GM23338 (cell line): Measurements from ENCODE around the gene SCRG1. TPM values are rescaled to one million over a fixed set of nuclear protein-coding genes. Genes with fewer than 3 reads are reported as not detected.
A peak's percentile ranks its signal among the peaks of the same experiment; 100 is the strongest.

Experiments
- ATAC-seq: fragments of 200-7000 bp; cut with Tn5 transposase; 3 replicates; pipeline ENCODE4 v1.9.1; 2020
- DNase-seq: peaks from one replicate; pipeline ENCODE4 v3.0.0-alpha.2; 2015; ENCODE audit warnings: low spot score
- H2AFZ ChIP-seq: fragments of 200-600 bp; sonication (generic); 2 replicates; pipeline ENCODE4 v1.8.0; 2016; ENCODE audit warnings: antibody characterized with exemption, mild to moderate bottlenecking, moderate library complexity
- H3F3A ChIP-seq: fragments of 200-600 bp; sonication (generic); replicated peaks from 2 replicates; pipeline ENCODE4 v1.8.0; 2017; ENCODE audit warnings: antibody characterized with exemption, mixed run types, low read depth
- H3K27ac ChIP-seq: fragments of 200-600 bp; sonication (generic); 2 replicates; pipeline ENCODE4 v1.6.1; 2016; ENCODE audit warnings: low read depth
- H3K27me3 ChIP-seq: fragments of 200-600 bp; sonication (generic); 2 replicates; pipeline ENCODE4 v1.8.0; 2016; ENCODE audit warnings: mild to moderate bottlenecking, mixed run types, moderate library complexity; ENCODE audit not compliant: insufficient read depth
- H3K36me3 ChIP-seq: fragments of 200-600 bp; sonication (generic); 2 replicates; pipeline ENCODE4 v1.8.0; 2016; ENCODE audit warnings: mild to moderate bottlenecking; ENCODE audit not compliant: insufficient read depth
- H3K4me1 ChIP-seq: fragments of 200-600 bp; sonication (generic); 2 replicates; pipeline ENCODE4 v1.8.0; 2016; ENCODE audit warnings: mild to moderate bottlenecking, moderate library complexity; ENCODE audit not compliant: insufficient read depth
- H3K4me2 ChIP-seq: fragments of 200-600 bp; sonication (generic); 2 replicates; pipeline ENCODE4 v1.7.1; 2017; ENCODE audit warnings: mixed run types
- H3K4me3 ChIP-seq: fragments of 200-600 bp; sonication (generic); 2 replicates; pipeline ENCODE4 v1.6.1; 2016; ENCODE audit warnings: mixed run types
- H3K79me2 ChIP-seq: fragments of 200-600 bp; sonication (generic); replicated peaks from 2 replicates; pipeline ENCODE4 v1.8.0; 2017; ENCODE audit warnings: mild to moderate bottlenecking; ENCODE audit not compliant: insufficient read depth
- H3K9me2 ChIP-seq: fragments of 200-600 bp; sonication (generic); 2 replicates; pipeline ENCODE4 v1.8.0; 2017; ENCODE audit not compliant: insufficient read depth
- H4K20me1 ChIP-seq: fragments of 200-600 bp; sonication (generic); replicated peaks from 2 replicates; pipeline ENCODE4 v1.8.0; 2017; ENCODE audit warnings: mild to moderate bottlenecking; ENCODE audit not compliant: insufficient read depth
- H3K27ac Mint-ChIP-seq: 2 replicates; pipeline ENCODE4 v1.8.0; 2020; ENCODE audit warnings: inconsistent platforms, mild to moderate bottlenecking, moderate library complexity, mixed read lengths
- H3K27me3 Mint-ChIP-seq: 3 replicates; pipeline ENCODE4 v1.8.0; 2022; ENCODE audit warnings: low read depth, mild to moderate bottlenecking, moderate library complexity, mixed read lengths, inconsistent platforms; ENCODE audit not compliant: insufficient read depth, poor library complexity
- H3K36me3 Mint-ChIP-seq: 3 replicates; pipeline ENCODE4 v1.8.0; 2021; ENCODE audit warnings: low read depth, mild to moderate bottlenecking, inconsistent platforms, moderate library complexity, mixed read lengths
- H3K4me1 Mint-ChIP-seq: 3 replicates; pipeline ENCODE4 v1.8.0; 2020; ENCODE audit warnings: mild to moderate bottlenecking, inconsistent platforms, mixed read lengths
- H3K4me3 Mint-ChIP-seq: 3 replicates; pipeline ENCODE4 v1.8.0; 2021; ENCODE audit warnings: moderate library complexity, mild to moderate bottlenecking, inconsistent platforms, mixed read lengths
- H3K9me3 Mint-ChIP-seq: 3 replicates; pipeline ENCODE4 v1.8.0; 2020; ENCODE audit warnings: moderate library complexity, mild to moderate bottlenecking, inconsistent platforms, mixed read lengths
- CTCF ChIP-seq, 2 experiments: fragments of 200-600 bp in 1 of 2; sonication (generic) in 1 of 2; conservative IDR thresholded peaks; 2 replicates each; pipeline versions ENCODE4 v1.5.1 to v1.6.1; 2016 to 2017; ENCODE audit warnings: antibody characterized with exemption in 2 of 2, low read depth in 2 of 2, mild to moderate bottlenecking in 2 of 2, moderate library complexity in 1 of 2
- ETS1 ChIP-seq: IDR thresholded peaks from 2 replicates; pipeline ENCODE4 v1.6.1; 2016; ENCODE audit warnings: antibody characterized with exemption
- EZH2 ChIP-seq: fragments of 200-600 bp; sonication (generic); IDR thresholded peaks from one replicate; pipeline ENCODE4 v1.8.0; 2017; ENCODE audit warnings: antibody characterized with exemption, mild to moderate bottlenecking, low read depth; ENCODE audit not compliant: unreplicated experiment
- POLR2AphosphoS5 ChIP-seq: IDR thresholded peaks from 2 replicates; pipeline ENCODE4 v1.6.1; 2016; ENCODE audit warnings: antibody characterized with exemption, low read depth
- STAT1 ChIP-seq: IDR thresholded peaks from one replicate; pipeline ENCODE4 v1.6.1; 2016; ENCODE audit warnings: antibody characterized with exemption; ENCODE audit not compliant: unreplicated experiment
- ZNF462 ChIP-seq: fragments of 250-450 bp; sonication (Bioruptor Pico); IDR thresholded peaks from 2 replicates; pipeline ENCODE4 v1.5.0; 2020; ENCODE audit warnings: mild to moderate bottlenecking, moderate library complexity
- polyA plus RNA-seq: library from polyadenylated mRNA; unstranded; fragments of >200 nt; fragmentation: Nextera tagmentation; extraction: Ambion mirVana; gene quantifications from 2 replicates; pipeline ENCODE4 v1.2.1, GENCODE V29; 2016
- total RNA-seq: library from RNA; depleted of rRNA; stranded (reverse); fragments of >200 nt; shearing (Covaris generic); gene quantifications from 2 replicates; pipeline ENCODE4 v1.2.3, GENCODE V29; 2014

Gene SCRG1
- total and polyA plus RNA-seq, 2 experiments from 2014 or later, result 0.45 TPM; not detected in 1

GRCh38 chr4:173436149-173436579 is 37.2 kb upstream of the SCRG1 start:
- no peaks in the 10 kb centered on the region for H4K20me1 ChIP-seq
- no peaks in the 10 kb centered on the region for H3K36me3 ChIP-seq
- no peaks in the 10 kb centered on the region for H3F3A ChIP-seq
- no peak overlapping the region for H2AFZ ChIP-seq
- peaks cover 18% of the 10 kb centered on the region for H3K4me1 ChIP-seq
- H3K4me3 Mint-ChIP-seq, result no peak overlapping the region
- H3K79me2 ChIP-seq, result no peaks in the 10 kb centered on the region
- H3K36me3 Mint-ChIP-seq, result no peaks in the 10 kb centered on the region
- H3K27ac ChIP-seq, result no peak overlapping the region
- H3K4me3 ChIP-seq, result no peak overlapping the region
- no peak overlapping the region for H3K27ac Mint-ChIP-seq
- no peaks in the 10 kb centered on the region for H3K9me2 ChIP-seq
- TF ChIP-seq EZH2, result no peak
- TF ChIP-seq POLR2AphosphoS5, result no peak
- TF ChIP-seq ZNF462 (CRISPR knock-in tag), result no peak
- TF ChIP-seq ETS1, result no peak
- TF ChIP-seq STAT1, result no peak
- no peak for TF ChIP-seq CTCF (conservative IDR thresholded peaks at IDR 0.05; ENCODE audit: low read depth in 2 of 2)
- no peaks in the 10 kb centered on the region for H3K9me3 Mint-ChIP-seq
- H3K4me1 Mint-ChIP-seq, result peaks cover 23% of the 10 kb centered on the region
- ATAC-seq, result peak; percentile 87
- DNase-seq, result peak; percentile 33
- no peaks in the 10 kb centered on the region for H3K27me3 ChIP-seq
- no peaks in the 10 kb centered on the region for H3K27me3 Mint-ChIP-seq
- H3K4me2 ChIP-seq, result no peak overlapping the region
